NCI-H446 (cell line): ENCODE results near the gene KPNA6.
A peak's percentile ranks its signal among the peaks of the same experiment; 100 is the strongest.
"Not testable (repeated sequence)": the region's sequence is repeated elsewhere in the genome, so short reads cannot be mapped to it uniquely, and the experiment has no call there.

Experiments used
- DNase-seq, 2 experiments: peaks; one replicate each; lab custom pipeline; 2025; lab: John Stamatoyannopoulos, UW

Gene KPNA6

DNA sequence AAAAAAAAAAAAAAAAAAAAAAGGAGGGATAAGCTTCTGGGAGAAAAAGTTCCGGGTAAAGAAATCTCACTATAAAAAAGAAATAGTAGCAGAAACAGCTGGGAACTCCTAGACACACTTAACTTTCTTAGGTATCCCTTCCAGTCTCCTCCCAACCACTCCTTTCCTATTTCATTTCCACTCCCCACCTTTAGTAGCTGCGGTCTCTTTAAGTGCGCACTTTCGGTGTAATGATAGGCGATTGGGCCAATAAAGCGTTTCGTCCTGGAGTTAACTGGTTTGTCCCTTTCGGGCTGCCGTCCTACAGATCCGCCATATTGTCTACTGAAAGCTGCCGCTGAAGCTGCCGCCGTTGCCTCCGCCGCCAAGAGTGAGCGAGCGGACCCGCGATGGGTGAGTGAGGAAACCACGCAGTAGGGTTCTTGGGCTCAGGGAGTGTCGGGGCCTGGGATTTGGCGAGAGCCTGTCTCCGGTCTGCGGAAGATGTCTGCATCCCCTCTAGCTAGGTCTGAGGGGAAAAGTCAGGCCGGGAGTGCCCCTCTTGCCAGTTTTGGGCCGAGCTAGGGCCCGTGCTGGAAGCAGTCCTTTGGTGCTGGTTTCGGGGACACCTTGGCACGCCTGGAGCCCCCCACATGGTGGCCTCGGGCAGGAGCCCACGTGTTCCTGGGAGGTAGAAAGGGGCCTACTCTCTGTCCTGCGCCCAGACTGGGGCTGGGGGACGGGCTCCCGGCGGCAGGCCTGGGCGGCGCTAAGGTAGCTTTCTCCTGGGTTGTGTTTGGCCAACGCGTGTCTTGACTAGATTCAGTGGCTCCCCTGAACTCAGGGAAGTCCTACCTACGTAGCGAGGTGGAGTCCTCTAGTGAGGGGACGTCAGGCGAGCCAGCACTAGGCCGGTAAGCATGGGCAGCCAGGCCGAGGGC, at the start of gene KPNA6:
Gene KPNA6, plus strand, starts transcription at position 315 of the 920 bp plus-strand sequence. Its CDS starts 75 bp downstream, at position 390.
- DNase-seq = peak; percentile 89 to 94

- DNase-seq = no peak
Observed at GRCh38 chr1:32060914-32061313, 46.9 kb upstream of the KPNA6 start.

- DNase-seq = no peak
Observed at GRCh38 chr1:32062867-32063230, 45.0 kb upstream of the KPNA6 start.

DNA sequence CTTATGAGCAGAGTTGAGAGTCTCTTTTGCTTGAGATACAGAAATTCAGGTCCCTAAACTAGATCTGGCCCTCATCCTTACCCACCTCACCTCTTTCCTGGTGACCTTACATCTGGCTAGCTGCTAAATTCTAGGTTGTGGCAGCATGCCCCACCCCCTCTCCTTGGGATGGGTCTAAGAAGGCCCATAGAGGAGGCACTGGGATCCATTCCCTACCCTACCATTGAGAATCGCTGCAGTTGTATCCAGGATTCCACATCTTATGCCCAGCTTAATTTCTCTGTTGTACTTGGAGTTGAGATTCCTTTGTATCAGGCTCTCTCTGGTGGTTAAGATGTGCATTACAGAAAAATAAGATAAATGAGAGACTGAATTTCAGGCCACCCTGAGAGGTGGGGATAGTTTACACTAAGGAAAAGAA, 44.6 kb upstream of the KPNA6 start:
- DNase-seq = peak; percentile 43 to 75

DNA sequence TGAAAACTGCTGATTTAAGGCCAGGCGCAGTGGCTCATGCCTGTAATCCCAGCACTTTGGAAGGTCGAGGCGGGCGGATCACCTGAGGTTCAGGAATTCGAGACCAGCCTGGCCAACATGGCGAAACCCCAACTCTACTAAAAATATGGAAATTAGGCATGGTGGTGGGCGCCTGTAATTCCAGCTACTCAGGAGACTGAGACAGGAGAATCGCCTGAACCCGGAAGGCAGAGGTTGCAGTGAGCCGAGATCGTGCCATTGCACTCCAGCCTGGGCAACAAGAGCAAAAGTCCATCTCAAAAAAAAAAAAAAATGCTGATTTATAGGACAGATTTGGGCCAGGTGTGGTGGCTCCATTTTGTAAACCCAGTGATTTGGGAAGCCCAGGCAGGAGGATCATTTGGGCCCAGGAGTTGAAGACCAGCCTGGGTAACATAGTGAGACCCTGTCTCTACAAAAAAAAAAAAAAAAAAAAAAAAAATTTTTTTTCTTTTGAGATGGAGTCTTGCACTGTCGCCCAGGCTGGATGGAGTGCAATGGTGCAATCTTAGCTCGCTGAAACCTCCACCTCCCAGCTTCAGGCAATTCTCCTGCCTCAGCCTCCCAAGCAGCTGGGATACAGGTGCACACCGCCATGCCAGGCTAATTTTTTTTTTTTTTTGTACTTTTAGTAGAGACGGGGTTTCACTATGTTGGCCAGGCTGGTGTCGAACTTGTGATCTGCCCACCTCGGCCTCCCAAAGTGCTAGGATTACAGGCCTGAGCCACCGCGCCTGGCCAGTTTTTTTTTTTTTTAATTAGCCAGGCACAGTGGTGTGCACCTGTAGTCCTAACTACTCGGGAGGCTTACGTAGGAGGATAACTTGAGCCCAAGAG, 42.0 kb upstream of the KPNA6 start:
- not testable (repeated sequence) for DNase-seq

DNA sequence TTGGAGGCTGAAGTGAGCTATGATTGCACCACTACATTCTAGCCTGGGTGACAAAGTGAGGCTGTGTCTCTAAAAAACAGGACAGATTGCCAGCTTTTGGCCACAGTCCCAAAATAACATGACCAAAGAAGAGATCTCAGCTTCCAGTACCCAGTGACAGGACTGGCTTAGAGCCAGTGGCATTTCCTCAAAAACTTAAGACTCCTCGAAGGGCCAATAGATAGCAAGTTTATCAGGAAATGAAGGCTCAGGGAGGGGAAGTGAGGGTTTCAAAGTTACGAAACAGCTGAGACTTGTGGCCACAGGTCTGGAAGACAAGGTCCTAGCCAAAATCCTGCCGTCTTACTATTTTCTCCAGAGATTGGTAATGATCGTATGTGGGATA, 41.4 kb upstream of the KPNA6 start:
- DNase-seq = peak in 1 of 2 experiments; percentile 75

DNA sequence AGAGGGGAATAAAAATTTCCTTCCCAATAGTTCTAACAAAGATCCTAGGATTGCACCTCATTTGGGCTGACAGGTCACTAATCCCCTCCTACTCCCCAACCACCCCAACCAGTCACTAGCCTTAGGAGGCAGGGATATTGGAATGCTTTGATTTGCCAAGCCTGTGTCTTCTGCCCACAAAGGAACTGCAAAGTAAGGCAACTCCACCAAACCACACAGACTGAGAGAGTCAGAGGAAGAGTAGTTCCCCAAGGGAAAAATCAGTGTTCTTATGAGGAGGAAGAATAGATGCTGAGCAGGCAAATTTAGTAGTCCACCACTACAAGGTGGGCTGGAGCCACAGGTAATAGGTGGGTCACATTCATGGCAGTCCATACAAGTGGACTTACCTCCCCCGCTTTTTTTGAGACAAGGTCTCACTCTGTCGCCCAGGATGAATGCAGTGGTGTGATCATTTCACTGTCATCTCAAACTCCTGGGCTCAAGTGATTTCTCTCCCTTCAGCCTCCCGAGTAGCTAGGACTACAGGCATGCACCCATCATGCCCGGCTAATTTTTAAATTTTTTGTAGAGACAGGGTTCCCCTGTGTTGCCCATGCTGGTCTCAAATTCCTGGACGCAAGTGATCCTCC, 38.8 kb upstream of the KPNA6 start:
- no peak for DNase-seq

GRCh38 chr1:32071758-32072621, 35.9 kb upstream of the KPNA6 start:
- peak in 1 of 2 experiments; percentile 54 for DNase-seq

DNA sequence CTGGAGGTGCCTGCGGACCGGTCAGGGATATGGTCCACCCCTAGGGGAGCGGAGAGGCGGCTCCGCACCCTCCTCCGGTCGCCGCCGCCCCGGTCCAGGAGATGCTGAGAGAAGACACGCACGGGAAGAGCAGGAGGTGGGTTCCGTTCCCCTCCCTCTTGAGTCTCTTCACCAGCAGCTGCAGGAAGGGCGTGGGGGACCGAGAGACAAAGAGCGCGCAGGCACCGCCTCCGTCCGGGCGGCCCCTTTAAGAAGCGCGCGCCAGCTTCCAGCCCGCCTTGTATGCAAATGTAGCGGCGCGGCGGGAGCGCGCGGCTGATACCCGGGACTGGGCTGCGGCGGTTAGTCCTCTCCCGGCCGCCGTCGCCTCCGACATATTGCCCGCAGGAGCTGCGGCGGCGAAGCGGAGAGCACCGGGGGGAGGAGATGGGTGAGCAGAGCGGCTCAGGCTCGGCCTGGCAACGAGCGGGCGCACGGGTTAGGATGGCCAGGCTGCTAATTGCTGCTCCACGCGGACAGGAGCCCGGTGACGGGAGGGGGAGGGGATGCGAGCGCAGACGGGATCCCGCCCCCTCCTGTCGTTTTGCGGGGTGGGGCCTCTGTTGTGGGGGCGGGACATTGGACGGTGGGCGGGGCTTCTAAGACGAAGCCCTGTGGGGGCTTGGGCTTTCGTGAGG, 35.1 kb upstream of the KPNA6 start, which contains the start of gene TMEM39B:
Gene TMEM39B, plus strand, starts transcription at position 318 of the 677 bp plus-strand sequence. Its CDS starts 109 bp downstream, at position 427.
- DNase-seq = peak; percentile 89 to 97

- DNase-seq = no peak
Observed at GRCh38 chr1:32073299-32074229, 34.3 kb upstream of the KPNA6 start.

DNA sequence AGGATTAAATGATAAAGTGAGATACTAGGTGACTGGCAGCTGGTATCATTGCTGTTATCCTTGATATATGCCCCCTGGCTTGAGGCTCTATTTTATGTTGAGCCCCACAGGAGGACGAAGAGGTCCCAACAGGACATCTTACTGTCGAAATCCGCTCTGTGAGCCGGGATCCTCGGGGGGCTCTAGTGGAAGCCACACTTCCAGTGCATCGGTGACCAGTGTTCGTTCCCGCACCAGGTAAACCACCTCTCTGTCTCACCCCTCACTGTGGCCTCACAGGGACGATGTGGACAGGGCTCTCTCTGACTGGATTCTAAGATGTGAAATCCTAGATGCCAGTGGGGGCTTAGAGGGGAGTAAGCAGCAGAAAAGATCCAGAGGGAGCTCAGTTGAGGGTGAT, 33.0 kb upstream of the KPNA6 start:
- DNase-seq = no peak

GRCh38 chr1:32077451-32077850, 30.4 kb upstream of the KPNA6 start:
- no peak for DNase-seq

- no peak for DNase-seq
Observed at GRCh38 chr1:32082022-32082421, 25.8 kb upstream of the KPNA6 start.

DNA sequence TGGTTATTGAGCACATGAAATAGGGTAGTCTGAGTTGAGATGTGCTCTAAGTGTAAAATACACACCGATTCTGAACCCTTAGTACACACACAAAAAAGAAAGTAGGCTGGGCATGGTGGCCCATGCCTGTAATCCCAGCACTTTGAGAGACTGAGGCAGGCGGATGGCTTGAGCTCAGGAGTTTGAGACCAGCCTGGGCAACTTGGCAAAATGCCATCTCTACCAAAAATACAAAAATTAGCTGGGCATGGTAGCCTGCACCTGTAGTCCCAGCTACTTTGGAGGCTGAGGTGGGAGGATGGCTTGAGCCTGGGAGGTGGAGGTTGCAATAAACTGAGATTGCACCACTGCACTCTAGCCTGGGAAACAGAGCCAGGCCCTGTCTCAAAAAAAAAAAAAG, 21.5 kb upstream of the KPNA6 start:
- not testable (repeated sequence) for DNase-seq

- DNase-seq = no peak
Observed at GRCh38 chr1:32091176-32091575, 16.7 kb upstream of the KPNA6 start.

DNA sequence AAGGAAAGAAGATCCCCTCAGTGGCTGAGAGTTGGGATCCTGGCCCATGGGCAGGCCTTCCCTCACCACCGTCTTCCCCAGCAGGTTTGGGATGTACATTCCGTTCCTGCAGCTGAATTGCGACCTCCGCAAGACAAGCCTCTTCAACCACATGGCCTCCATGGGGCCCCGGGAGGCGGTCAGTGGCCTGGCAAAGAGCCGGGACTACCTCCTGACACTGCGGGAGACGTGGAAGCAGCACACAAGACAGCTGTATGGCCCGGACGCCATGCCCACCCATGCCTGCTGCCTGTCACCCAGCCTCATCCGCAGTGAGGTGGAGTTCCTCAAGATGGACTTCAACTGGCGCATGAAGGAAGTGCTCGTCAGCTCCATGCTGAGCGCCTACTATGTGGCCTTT, 16.3 kb upstream of the KPNA6 start:
- no peak for DNase-seq

- no peak for DNase-seq
Observed at GRCh38 chr1:32094746-32095521, 12.9 kb upstream of the KPNA6 start.

- DNase-seq = no peak
Observed at GRCh38 chr1:32099426-32099825, 8.4 kb upstream of the KPNA6 start.

DNA sequence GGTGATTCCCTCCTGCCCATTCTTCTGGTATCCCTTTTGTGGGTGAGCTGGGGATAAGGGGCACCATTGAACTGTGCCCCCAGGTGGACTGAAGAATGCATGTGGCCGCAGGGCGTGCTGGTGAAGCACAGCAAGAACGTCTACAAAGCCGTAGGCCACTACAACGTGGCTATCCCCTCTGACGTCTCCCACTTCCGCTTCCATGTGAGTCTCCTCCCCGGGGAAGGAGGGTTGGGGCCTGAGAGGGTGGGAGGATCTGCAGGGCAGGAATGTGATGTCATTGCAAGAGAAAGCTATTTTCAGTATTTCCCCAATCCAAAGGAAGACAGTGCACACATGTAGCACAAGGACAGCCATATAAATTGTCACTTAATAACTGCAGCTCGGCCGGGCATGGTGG, 7.5 kb upstream of the KPNA6 start:
- DNase-seq = no peak
